GM23248 (cell line): ENCODE results near the gene GPATCH2. TPM values are rescaled to one million over a fixed set of nuclear protein-coding genes. Genes with fewer than 3 reads are reported as not detected.

Experiments
- DNase-seq: peaks from one replicate; pipeline ENCODE4 v3.0.0-alpha.2; 2015
- H2AFZ ChIP-seq: fragments of 200-600 bp; sonication (generic); 2 replicates; pipeline ENCODE4 v1.6.1; 2016; ENCODE audit warnings: antibody characterized with exemption
- H3F3A ChIP-seq: fragments of 200-600 bp; sonication (generic); 2 replicates; pipeline ENCODE4 v1.6.1; 2016; ENCODE audit warnings: mild to moderate bottlenecking, antibody characterized with exemption, mixed run types; ENCODE audit not compliant: insufficient read depth
- H3K27ac ChIP-seq: fragments of 200-600 bp; sonication (generic); 2 replicates; pipeline ENCODE4 v1.5.1; 2016; ENCODE audit warnings: mild to moderate bottlenecking
- H3K27me3 ChIP-seq: fragments of 200-600 bp; sonication (generic); replicated peaks from 2 replicates; pipeline ENCODE4 v1.6.1; 2016; ENCODE audit warnings: mild to moderate bottlenecking; ENCODE audit not compliant: insufficient read depth
- H3K36me3 ChIP-seq: fragments of 200-600 bp; sonication (generic); 2 replicates; pipeline ENCODE4 v1.6.1; 2016; ENCODE audit warnings: low read depth, mild to moderate bottlenecking
- H3K4me1 ChIP-seq: fragments of 200-600 bp; sonication (generic); 2 replicates; pipeline ENCODE4 v1.6.1; 2016; ENCODE audit warnings: mild to moderate bottlenecking; ENCODE audit not compliant: insufficient read depth
- H3K4me2 ChIP-seq: fragments of 200-600 bp; sonication (generic); one replicate; pipeline ENCODE4 v1.6.1; 2016; ENCODE audit warnings: mild to moderate bottlenecking; ENCODE audit not compliant: unreplicated experiment
- H3K4me3 ChIP-seq: fragments of 200-600 bp; sonication (generic); 2 replicates; pipeline ENCODE4 v1.5.1; 2016; ENCODE audit warnings: mild to moderate bottlenecking
- H3K79me2 ChIP-seq: fragments of 200-600 bp; sonication (generic); 2 replicates; pipeline ENCODE4 v1.6.1; 2016; ENCODE audit warnings: mild to moderate bottlenecking; ENCODE audit not compliant: insufficient read depth
- H3K9ac ChIP-seq: fragments of 200-600 bp; sonication (generic); 2 replicates; pipeline ENCODE4 v1.6.1; 2016; ENCODE audit warnings: mild to moderate bottlenecking
- H3K9me2 ChIP-seq: fragments of 200-600 bp; sonication (generic); 2 replicates; pipeline ENCODE4 v1.6.1; 2016; ENCODE audit warnings: mixed run types, mild to moderate bottlenecking, moderate library complexity; ENCODE audit not compliant: insufficient read depth
- H3K9me3 ChIP-seq: fragments of 200-600 bp; sonication (generic); one replicate; pipeline ENCODE4 v1.6.1; 2017; ENCODE audit warnings: low read depth
- H4K20me1 ChIP-seq: fragments of 200-600 bp; sonication (generic); 2 replicates; pipeline ENCODE4 v1.6.0; 2016; ENCODE audit not compliant: insufficient read depth
- EZH2 ChIP-seq: fragments of 200-600 bp; sonication (generic); IDR thresholded peaks from 2 replicates; pipeline ENCODE4 v1.6.1; 2018; ENCODE audit warnings: antibody characterized with exemption, mild to moderate bottlenecking; ENCODE audit not compliant: insufficient read depth, poor library complexity, severe bottlenecking
- EZH2phosphoT487 ChIP-seq: fragments of 200-600 bp; sonication (generic); IDR thresholded peaks from 2 replicates; pipeline ENCODE4 v1.6.1; 2018; ENCODE audit warnings: antibody characterized with exemption, moderate library complexity, mild to moderate bottlenecking, low read depth; ENCODE audit not compliant: insufficient read depth
- WGBS, 2 experiments: methylation state at CpG; one replicate each; pipeline ENCODE4 v1.1.6; 2015 to 2017; ENCODE audit warnings: low lambda C conversion rate in 2 of 2, low coverage in 1 of 2; ENCODE audit errors: missing lambda C conversion rate in 2 of 2; 5-methylcytosine and 5-hydroxymethylcytosine counted together
- in situ Hi-C: fragments of 300-500 bp; cut with MboI; formaldehyde crosslinking; loops from 2 replicates; pipeline ENCODE4 v1.15.0; 2020
- polyA plus RNA-seq: library from polyadenylated mRNA; unstranded; fragments of >200 nt; fragmentation: Nextera tagmentation; extraction: Ambion mirVana; gene quantifications from 2 replicates; pipeline ENCODE4 v1.2.1, GENCODE V29; 2016
- total RNA-seq: library from RNA; depleted of rRNA; stranded (reverse); fragments of >200 nt; shearing (Covaris generic); gene quantifications from 2 replicates; pipeline ENCODE4 v1.2.3, GENCODE V29; 2014

GPATCH2 gene
- total and polyA plus RNA-seq, 2 experiments from 2014 or later, result 6.3 to 8.2 TPM

DNA sequence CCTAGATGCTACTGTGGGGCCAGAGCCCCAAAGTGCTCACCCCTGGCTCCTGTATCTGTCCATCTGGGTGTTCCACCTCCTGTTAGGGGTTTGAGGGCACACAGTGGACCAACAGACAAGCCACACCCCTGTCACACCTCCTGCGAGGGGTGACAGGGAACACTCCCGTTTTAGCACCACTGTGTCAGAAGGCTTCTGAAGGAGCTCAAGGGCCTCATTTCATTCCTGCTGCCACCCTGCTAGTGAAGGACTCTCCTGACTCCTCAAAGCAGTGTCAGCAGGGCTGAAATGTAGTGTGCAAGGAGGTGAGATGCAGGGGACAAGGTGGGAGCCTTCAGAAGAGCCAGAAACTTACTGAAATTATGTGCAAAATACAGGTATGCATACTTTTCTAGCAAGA is 174.6 kb downstream of the GPATCH2 start:
- Histone ChIP-seq H2AFZ (no peak overlapping the region), H3K4me1 (no peaks in the 10 kb centered on the region), H3K27ac (no peak overlapping the region), H3K79me2 (no peaks in the 10 kb centered on the region), H3K9me2 (no peaks in the 10 kb centered on the region; the same call in 1 of the 2 replicates), H3K9ac (no peak overlapping the region), H3K9me3 (no peaks in the 10 kb centered on the region), H3K36me3 (no peaks in the 10 kb centered on the region), H4K20me1 (no peaks in the 10 kb centered on the region), H3K4me2 (no peak overlapping the region), H3K27me3 (no peaks in the 10 kb centered on the region), H3F3A (no peaks in the 10 kb centered on the region), H3K4me3 (no peak overlapping the region)
- DNase-seq, result no peak
- in situ Hi-C loops, result no loop called here
- TF ChIP-seq EZH2, result no peak
- TF ChIP-seq EZH2phosphoT487, result no peak
- 60 to 82% methylated on average over 2 of the region's 2 CpGs for WGBS, 2 experiments

DNA sequence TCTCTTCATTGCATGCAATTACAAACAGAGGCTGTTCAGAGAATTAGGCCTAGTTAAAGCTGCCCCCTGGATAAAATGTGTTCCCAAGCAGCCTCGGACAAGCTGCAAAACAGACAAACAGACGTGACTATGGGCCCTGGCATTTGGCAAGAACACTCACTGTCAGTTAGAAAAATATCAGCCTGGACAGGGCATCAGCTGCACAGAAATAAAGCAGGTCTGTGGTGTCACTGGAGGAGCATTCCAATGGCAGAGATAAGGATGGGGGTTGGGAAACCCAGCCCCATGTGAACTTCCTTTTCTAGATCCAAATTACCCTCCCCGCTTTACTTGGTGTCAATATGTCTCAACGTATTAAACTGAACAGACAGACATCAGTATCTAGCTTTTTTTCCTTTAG is 177.1 kb downstream of the GPATCH2 start:
- no peak for TF ChIP-seq EZH2phosphoT487
- Histone ChIP-seq H4K20me1 (no peaks in the 10 kb centered on the region), H3K36me3 (peaks cover under 1% of the 10 kb centered on the region; the same call in 1 of the 2 replicates), H3K9me2 (no peaks in the 10 kb centered on the region), H3K79me2 (no peaks in the 10 kb centered on the region), H3K4me2 (no peak overlapping the region), H3K27me3 (no peaks in the 10 kb centered on the region), H2AFZ (no peak overlapping the region), H3K27ac (no peak overlapping the region), H3K9me3 (no peaks in the 10 kb centered on the region), H3K9ac (no peak overlapping the region), H3K4me3 (no peak overlapping the region), H3K4me1 (no peaks in the 10 kb centered on the region), H3F3A (no peaks in the 10 kb centered on the region)
- in situ Hi-C loops, result no loop called here
- DNase-seq, result no peak
- 81 to 82% methylated on average over 4 of the region's 4 CpGs for WGBS, 2 experiments

DNA sequence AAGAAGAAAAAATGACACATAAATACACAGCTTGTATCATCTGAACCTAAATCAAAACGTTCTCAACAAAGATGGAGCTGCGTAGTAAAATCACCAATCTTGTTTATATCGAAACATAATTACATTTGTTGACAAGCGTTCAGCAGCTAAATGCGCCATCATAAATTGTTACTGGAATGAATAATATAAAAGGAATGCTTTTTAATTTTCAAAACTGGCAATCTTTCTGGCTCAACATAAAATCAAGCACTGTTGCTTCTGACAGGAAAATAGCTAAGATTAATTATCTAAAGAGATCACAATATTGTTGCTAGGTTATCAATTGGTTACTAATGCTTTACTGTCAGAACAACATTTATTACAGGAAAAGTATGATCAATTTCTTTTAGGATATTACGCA is 181.5 kb downstream of the GPATCH2 start:
- TF ChIP-seq EZH2phosphoT487 (no peak), EZH2 (no peak)
- H3K9me3 ChIP-seq, result no peaks in the 10 kb centered on the region
- H4K20me1 ChIP-seq, result no peaks in the 10 kb centered on the region
- H3K4me2 ChIP-seq, result no peak overlapping the region
- H3K4me3 ChIP-seq, result no peak overlapping the region
- no peaks in the 10 kb centered on the region for H3K9me2 ChIP-seq
- in situ Hi-C loops, result no loop called here
- H3K79me2 ChIP-seq, result no peaks in the 10 kb centered on the region
- peaks cover 5% of the 10 kb centered on the region; the same call in 1 of the 2 replicates for H3K36me3 ChIP-seq
- H2AFZ ChIP-seq, result no peak overlapping the region
- no peaks in the 10 kb centered on the region for H3K27me3 ChIP-seq
- H3K27ac ChIP-seq, result no peak overlapping the region
- no peaks in the 10 kb centered on the region for H3F3A ChIP-seq
- H3K4me1 ChIP-seq, result no peaks in the 10 kb centered on the region
- DNase-seq, result no peak
- no peak overlapping the region for H3K9ac ChIP-seq
- WGBS, 2 experiments, result 89% methylated on average over 6 of the region's 6 CpGs

DNA sequence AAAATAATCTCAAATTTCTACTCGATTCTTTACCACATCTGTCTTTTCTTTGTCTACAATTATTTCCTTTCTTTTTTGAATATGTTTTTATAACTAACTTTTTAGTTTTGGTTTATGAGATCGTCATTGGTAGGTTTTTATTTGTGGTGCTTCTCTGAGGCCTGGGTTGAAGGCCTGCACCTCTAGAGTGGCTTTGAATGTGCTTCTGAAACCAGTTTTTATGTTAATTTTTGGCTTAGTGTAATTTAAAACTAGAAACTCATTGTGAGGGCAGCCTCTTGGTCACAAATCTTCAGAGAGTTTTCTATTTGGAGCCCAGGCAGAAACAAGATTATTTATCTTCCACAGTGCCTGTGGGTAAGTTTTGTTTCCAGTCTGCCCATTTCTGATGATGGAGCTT is 187.0 kb downstream of the GPATCH2 start:
- WGBS, 2 experiments, result 93 to 96% methylated on average over 2 of the region's 2 CpGs
- peaks cover 9% of the 10 kb centered on the region; the same call in 1 of the 2 replicates for H3K36me3 ChIP-seq

DNA sequence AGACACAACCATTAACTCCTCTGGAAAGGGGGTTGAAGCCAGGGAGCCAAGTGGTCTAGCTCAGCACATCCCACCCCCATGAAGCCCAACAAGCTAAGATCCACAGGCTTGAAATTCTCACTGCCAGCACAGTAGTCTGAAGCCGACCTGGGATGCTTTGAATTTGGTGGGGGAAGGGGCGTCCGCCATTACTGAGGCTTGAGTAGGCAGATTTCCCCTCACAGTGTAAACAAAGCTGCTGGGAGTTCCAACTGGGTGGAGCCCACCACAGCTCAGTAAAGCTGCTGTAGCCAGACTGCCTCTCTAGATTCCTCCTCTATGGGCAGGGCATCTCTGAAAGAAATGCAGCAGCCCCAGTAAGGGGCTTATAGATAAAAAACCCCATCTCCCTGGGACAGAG is 193.5 kb downstream of the GPATCH2 start:
- Histone ChIP-seq H3K9me3 (no peaks in the 10 kb centered on the region), H3K9me2 (no peaks in the 10 kb centered on the region), H3K79me2 (no peaks in the 10 kb centered on the region), H3K4me1 (no peaks in the 10 kb centered on the region), H3F3A (no peaks in the 10 kb centered on the region), H3K9ac (no peak overlapping the region), H2AFZ (no peak overlapping the region), H3K4me2 (no peak overlapping the region), H3K27ac (no peak overlapping the region), H3K36me3 (no peaks in the 10 kb centered on the region), H4K20me1 (no peaks in the 10 kb centered on the region), H3K27me3 (no peaks in the 10 kb centered on the region), H3K4me3 (no peak overlapping the region)
- TF ChIP-seq EZH2phosphoT487, result no peak
- no peak for TF ChIP-seq EZH2
- WGBS, 2 experiments, result 91 to 100% methylated on average over 3 of the region's 3 CpGs
- in situ Hi-C loops, result no loop called here
- DNase-seq, result no peak

More for the DNA sequence above, 187.0 kb downstream of the GPATCH2 start:
- Histone ChIP-seq H3K27ac (no peak overlapping the region), H2AFZ (no peak overlapping the region), H3K4me3 (no peak overlapping the region), H3K9me3 (no peaks in the 10 kb centered on the region), H3K79me2 (no peaks in the 10 kb centered on the region), H3K4me2 (no peak overlapping the region), H3K27me3 (no peaks in the 10 kb centered on the region), H3K4me1 (no peaks in the 10 kb centered on the region), H3K9me2 (no peaks in the 10 kb centered on the region), H4K20me1 (no peaks in the 10 kb centered on the region), H3F3A (no peaks in the 10 kb centered on the region), H3K9ac (no peak overlapping the region)
- TF ChIP-seq EZH2 (no peak), EZH2phosphoT487 (no peak)
- in situ Hi-C loops, result no loop called here
- DNase-seq, result no peak
